Suppressor macrophage (primary cell): ENCODE data around the gene TMC6.
A peak's percentile ranks its signal among the peaks of the same experiment; 100 is the strongest.

Source experiments
- DNase-seq, 4 experiments: peaks; one replicate each; pipeline ENCODE4 v3.0.0-alpha.2; 2020 to 2022

TMC6 gene

DNA sequence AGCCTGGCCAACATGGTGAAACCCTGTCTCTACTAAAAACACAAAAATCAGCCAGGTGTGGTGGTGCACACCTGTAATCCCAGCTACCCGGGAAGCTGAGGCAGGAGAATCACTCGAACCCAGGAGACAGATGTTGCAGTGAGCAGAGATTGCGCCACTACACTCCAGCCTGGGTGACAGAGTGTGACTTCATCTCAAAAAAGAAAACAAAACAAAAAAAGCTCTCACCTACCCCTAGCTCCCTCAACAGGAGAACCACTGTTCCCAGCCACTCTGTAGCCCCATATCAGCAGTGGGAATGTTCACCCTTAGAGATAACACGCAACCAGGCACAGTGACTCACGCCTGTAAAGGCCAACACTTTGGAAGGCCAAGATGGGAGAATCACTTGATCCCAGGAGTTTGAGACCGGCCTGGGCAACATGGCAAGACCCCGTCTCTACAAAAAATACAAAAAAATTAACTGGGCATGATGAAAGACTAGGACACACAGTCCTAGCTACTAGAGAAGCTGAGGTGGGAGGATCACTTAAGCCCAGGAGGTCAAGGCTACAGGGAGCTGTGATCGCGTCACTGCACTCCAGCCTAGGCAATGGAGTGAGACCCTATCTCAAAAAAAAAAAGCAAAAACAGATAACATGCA lies 7.4 kb upstream of the TMC6 start:
- DNase-seq: no peak

DNA sequence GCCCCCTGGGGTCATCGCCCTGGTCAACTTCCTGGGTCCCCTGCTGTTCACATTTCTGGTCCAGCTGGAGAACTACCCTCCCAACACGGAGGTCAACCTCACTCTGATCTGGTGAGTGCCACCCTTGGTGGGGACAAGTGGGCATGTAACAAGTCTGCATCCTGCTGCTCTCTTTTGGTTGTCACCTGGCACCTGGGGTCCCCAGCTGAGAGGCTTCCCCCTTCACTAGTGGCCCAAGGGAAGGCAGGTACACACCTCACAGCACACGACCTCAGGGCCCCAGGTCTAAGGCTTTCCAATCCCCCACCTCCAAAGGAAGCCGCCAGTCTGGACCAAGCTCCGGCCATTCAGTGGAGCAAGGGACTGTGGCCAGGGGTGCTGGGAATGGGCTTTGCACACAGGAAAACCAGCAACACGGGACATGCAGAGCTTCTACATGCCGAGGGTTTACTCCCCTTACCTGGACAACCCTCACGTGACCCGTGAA lies 6.4 kb upstream of the TMC6 start:
- no peak for DNase-seq

DNA sequence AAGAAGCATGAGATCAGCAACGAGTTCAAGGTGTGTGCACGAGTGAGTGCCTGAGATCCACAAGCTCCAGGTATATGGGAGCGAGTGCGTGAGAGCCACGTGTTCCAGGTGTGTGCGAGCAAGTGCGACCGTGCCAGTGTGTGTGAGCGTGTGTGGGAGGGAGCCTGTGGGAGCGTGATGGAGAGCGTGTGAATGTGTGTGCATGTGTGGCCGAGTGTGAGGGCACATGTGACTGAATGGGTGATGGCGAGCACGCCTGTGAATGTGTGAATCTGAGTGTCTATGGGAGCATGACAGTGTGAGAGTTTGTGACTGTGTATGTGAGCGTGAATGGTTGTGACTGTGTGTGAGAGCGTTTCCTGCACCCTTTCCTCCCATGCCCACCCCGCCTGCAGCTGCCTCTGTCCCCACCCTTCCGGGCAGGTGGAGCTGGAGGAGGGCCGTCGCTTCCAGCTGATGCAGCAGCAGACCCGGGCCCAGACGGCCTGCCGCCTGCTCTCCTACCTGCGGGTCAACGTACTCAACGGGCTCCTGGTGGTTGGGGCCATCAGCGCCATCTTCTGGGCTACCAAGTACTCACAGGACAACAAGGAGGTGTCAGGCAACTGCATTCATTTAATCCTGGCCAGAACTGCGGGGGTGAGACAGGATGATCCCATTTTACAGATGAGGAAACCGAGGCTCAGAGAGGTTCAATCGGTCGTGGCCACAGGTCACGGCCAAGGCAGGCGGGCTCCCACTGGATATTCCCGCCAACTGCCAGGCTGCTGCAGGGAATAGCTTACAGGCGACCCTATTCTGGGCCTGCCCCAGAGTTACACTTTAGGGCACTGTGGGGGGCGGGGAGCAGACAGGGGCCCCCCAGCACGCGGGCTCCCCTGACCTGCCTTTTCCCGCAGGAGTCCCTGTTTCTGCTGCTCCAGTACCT lies 5.7 kb upstream of the TMC6 start:
- peak; percentile 58 to 77 (median 69) for DNase-seq

DNA sequence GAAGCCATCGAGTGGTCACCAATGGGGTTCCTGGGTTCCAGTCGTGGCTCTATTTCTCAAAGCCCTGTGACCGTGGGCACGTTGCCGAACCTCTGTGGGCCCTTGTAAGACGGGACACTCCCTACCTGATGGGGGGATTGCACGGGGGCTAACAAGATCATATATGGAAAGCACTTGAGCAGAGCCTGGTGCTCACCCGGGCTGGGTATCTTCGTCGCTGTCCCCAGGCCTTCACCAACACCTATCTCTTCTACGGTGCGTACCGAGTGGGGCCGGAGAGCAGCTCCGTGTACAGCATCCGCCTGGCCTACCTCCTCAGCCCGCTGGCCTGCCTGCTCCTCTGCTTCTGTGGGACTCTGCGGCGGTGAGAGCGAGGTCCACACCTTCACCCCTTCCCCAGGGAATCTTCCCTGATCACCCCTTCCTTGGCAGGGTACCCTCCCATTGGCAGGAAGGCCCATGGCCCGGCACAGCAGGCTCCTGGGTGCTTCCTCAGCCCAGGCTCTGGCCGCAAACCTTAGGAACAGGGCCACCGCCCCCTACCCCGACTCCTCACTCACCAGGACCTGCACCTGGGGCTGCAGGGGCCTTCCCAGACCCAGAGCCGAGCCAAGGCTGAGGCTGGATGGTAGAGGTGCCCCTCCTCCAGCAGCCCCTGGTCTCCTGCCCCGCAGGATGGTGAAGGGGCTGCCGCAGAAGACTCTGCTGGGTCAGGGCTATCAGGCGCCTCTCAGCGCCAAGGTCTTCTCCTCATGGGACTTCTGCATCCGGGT lies 4.8 kb upstream of the TMC6 start:
- no peak for DNase-seq

DNA sequence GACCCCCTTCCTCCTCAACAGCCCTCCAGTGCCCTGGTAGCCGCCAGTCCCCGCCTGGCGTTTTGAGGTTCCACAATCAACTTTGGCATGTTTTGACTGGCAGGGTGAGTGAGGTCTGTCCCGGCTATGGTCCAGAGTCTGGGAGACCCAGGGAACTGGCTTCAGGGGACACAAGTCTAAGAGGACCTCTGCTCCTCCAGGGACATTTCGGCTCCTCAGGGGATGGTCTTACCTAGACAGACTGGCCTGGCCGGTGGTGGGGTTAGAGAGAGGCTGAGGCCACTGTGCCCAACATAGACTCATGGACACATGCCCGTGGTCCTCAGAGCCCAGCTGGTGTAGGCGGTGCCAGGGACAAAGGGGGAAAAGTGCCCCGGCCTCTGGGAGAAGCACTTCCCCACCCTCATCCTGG lies 4.2 kb upstream of the TMC6 start:
- DNase-seq: no peak

DNA sequence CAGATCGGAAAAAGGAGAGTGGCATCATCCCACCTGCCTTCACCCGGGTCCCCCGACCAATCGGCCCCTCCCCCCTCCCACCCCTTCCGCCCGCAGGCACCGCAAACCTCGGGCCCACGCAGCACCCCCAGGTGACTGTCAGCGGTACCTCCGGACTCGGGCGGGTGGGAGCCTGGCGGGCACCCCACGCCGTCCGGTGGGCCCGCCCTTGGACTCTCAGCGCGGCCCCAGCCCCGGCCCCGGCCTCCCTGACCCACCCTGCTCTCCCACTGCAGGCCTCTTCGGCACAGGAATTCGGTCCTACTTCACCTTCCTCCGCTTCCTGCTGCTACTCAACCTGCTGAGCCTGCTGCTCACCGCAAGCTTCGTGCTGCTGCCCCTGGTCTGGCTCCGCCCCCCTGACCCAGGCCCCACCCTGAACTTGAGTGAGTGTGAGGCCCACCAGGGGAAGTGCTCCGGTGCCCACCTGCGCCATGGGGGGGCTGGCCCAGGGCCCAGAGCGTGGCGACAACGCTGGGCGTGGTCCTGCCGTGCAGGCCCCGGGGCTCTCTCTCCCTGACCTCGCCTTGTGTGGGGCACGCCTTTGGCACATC lies 3.6 kb upstream of the TMC6 start:
- peak in 1 of 4 experiments; percentile 46 for DNase-seq

DNA sequence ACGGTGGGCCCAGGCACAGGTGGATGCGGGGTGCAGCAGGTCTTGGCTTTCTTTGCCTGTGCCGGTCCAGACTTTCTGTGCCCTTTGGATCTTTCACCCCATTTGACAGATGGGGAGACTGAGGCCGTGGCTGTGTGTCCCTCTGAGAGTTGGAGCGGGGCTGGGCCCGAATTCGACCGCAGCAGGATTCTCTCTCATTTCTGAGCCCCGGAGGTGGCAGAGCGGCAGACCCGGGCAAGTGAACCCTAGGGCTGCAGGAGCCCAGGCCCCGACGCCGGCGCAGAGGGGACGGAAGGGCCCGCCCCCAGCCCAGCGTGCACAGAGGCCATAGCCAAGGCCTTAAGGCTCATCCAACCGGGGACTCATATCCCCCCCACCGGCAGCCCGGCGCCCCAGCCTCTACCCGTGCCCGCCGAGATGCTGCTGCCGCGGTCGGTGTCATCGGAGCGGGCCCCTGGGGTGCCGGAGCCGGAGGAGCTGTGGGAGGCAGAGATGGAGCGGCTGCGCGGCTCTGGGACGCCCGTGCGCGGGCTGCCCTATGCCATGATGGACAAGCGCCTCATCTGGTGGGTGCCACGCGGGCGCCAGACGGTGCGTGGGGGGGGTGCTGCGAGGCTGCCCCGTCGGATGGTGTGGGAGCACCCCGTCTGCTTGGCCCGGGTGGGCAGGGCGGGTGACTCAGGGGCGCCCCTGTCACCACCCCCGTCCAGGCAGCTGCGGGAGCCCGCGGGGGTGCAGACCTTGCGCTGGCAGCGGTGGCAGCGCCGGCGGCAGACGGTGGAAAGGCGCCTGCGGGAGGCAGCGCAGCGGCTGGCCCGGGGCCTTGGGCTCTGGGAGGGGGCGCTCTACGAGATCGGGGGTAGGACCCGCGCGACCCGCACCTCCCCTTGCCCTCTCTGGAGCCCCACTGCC lies 2.9 kb upstream of the TMC6 start:
- peak; percentile 44 to 78 (median 64) for DNase-seq

DNA sequence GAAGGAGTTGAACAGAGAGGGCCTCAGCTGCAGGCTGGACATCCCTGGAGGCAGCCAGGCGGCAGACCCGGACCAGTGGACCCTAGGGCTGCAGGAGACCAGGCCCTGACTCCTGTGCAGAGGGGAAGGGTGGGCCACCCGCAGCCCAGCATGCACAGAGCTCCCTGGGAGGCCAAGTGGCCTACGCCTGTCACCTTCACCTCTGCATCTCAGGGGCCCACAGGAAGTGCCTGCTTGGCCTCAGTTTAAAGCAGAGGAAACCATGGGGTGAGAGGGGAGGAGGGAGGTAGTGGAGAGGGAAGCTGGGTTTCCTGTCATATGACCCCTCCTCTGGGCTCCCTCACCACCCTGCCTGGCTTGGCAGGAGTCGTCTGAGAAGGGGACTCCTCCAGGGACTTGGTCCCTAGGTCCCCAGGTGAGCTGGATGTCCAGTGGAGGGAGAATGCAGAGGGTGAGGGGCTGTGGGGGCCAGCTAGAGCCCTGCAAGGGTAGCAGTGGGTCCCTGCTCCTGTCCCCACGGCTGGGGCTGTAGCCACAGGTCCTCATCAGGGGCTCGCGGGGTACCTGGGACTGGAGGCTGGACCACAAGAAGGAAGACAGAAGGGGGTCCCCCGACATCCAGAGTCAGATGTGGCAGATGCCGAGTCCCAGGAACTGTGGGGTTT lies 2.0 kb upstream of the TMC6 start, which contains the start of gene TMC8:
Gene TMC8, plus strand, starts transcription at position 335 of the 665 bp plus-strand sequence. CDS start 818 bp downstream, outside the sequence.
- peak; percentile 60 to 81 (median 75) for DNase-seq

DNA sequence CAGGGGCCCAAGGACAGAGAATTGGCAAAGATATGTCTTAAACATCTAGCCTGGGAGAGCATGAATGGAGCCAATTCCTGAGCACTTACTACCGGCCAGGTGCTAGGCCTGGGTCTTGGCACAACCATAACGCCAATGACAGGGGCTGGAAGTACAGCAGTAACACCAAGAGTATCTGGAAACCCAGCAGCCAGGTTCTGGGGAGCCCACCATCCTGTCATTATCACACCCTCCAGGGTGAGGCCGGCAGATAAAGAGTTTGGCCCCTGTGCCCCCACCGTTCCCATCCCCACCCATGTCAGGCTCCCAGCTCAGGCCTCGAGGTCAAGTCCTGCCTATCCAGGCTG lies 1.5 kb upstream of the TMC6 start:
- no peak for DNase-seq

DNA sequence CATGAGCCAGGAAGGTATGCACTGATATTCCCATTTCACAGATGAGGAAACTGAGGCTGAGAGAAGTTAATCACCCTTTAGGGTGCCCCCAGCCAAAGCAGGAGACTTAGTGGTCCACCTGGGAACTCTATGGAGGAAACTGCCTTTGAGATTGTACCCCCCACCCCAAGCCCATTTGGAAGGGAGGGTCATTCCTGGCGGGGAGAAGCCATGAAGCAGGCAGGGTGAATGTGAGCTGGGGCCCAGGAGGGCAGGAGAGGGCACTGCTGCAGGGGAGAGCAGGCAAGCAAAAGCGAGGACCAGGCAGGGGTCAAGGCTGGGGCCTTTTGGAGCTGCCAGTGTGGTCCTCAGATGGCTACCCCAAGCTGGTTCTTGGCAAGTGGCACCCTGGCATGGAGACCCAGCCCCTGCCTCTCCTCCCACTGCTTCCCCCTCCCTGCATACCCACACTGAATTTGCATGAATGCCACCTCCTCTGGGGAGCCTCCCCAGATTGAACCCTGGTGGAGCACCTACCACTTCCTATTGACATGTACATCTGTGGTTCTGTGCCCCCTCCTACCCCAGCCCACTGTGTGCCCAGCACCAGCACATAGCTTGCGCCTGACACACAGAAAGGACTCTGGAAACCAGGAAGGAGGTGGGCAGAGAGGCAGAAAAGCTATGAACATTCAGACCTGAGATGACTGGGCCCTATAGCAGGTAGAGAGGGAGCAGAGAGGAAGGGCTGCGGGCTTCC lies 965 bp upstream of the TMC6 start:
- DNase-seq: peak in 2 of 4 experiments; percentile 46 to 51

DNA sequence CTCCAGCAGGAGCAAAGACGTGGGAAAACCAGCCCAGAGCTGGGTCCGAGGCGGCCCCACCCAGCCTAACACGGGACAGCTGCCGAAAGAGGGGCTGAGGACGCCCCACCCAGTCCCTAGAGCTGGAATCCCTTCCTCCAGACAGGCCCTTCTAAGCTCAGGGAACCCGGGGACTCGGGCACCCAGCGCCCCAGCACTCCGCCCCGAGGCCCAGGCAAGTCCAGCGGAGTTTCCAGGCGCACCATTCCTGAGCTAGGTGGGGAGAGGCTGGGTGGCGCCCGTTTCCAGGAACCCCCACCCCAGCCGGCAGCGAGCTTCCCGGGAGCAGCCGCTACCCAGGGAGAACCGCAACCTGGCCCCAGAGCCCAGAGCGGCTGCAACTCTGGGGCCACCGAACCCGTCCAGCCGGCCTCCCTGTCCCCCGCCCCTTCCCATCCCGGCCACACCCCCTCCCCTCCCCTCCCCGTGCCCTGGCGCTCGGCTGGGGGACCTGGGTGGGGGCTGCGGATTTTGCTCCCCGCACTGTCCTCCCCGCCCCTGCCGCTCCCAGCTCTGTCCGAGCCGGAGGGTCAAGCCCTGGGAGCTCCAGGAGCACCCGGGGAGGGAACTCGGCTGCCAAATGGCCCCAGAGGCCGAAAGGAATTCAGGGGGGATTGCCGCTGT lies 536 bp downstream of the TMC6 start:
- DNase-seq: peak in 3 of 4 experiments; percentile 37 to 67 (median 60)

DNA sequence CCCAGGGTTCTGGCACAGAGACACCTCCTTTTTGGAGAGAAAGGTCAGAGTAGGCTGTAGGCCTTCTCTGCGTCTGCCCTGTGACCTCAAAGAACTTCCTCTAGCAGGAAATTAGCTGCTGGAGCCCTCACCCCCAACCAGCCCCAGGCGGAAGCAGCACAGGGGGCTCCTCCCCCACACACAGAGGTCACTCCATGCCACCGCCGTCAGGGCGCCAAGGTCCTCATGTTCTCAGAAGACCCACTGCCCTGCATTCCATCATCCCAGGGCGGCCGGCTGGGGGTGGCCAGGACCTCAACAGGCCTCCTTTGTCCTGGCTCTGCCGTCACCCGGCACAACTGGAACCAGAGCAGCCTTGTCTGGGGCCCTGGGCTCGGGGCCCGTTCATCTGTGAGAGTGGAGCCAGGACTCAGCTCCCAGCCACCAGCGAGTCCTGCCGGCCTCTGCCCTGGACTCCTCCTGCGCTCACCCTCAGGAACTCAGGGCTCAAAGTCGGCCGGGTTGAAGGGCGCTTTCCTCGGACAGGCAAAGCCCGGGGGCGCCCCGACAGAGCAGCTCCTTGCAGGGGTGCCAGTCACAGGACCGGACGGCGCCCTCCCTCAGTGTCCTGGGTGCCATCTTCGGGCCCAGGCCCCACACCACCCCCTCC lies 1.2 kb downstream of the TMC6 start:
- peak; percentile 94 to 97 (median 95) for DNase-seq

DNA sequence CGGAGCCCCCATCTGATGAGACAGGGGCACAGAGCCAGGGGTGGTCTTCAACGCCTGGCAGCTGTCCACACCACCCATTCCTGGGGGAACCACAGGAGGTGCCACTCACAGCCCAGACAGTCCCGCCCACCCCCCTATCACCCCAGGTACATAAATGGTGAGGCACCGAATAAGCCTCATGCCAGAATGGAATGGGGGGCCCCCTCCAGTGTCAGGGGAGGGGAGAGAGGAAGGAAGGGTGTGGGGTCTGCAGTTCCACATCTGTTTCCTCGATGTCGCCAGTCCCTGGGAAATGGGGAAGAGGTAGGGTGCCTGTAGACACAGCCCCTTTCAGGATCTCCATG lies 1.7 kb downstream of the TMC6 start:
- no peak for DNase-seq

DNA sequence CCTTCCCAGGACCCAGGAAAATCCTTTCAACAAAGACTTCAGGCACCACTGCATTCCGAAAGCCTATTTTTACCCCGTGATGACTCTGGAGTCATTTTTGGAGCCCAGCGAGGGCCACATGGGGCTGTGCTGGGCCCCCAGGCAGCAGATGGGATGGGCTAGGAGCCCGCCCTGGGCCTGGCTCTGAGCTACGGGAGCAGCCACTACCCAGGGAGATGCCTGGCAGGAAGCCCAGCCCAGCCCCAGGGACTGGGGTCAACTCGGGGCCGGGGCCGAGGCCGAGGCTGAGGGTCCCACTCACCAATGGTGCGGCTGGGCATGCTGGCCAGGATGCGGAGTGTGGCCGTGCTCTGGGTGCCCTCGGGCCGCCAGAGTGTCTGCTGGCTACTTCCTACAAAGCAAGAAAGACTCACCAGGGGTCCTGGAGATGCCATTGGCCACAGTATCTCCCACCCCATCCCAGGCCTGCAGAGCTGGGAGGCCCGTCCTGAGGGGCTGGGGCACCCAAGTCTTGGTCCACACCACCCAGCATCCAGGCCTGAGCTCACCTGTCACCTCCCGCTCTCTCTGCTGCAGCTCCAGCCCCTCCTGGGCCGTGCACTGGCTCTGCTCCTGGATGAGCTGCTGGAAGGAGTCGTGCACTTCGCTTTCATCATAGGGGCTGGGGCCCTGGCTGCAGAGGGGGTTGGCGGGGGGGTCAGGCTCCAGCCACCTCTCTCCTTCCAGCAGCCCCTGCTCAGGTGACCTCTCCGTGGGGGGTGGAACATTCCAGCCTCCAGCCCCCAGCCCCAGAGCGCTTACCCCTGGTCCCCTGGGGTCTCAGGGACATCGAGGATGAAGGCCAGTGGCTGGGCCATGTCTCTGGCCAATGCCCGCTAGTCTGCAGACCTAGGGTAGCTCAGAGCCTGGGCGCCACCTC lies 2.3 kb downstream of the TMC6 start:
- DNase-seq: no peak

DNA sequence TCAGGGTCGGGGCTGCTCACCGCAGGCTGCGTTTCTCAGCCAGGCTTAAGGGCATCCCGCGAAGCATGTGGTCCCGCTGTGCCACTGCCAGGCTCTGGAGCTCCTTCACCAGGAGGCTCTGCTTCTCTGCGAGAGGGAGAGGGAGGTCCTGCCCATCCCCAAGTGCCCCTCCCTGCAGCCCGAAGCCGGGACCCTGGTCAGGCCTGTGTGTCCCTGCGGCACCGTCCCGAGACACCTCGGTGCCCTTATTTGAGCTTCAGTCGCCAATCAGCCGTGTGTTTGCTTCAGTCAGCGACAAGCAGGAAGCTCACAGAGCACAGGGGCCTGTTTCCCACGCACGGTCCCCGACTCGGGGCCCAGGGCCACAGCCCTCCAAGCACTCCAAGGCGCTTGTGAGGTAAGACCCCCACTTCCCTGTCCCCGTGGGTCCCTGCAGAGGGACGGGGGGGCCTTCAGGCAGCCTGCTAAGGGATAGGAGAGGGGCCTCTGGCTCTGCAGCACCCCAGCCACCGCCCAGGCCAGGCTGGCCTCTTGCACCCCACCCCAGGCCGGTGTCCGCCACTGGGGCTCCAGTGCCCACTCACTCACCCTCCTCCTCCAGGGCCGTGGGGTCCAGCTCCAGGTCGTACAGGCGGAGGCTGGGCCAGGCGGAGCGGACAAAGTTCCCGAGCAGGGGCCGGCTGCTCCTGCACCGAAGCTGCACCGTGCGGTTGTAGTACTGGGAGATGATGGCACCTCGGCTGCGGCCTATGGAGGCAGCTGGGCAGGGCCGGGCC lies 3.2 kb downstream of the TMC6 start:
- DNase-seq: peak in 3 of 4 experiments; percentile 9 to 58 (median 34)

DNA sequence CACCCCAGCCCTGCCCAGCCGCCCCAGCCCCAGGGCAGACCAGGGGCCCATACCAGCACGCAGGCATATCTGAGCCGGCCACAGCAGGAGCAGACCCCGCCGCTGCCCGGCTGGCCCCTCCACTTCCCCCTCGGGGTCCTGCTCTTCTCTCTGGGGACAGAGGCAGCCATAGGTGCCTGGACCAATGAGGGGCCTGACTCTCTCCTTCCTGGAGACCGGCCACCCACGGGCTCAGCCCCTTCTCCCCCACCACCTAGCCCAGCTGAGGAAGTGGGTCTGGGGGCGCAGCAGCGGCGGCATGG lies 3.8 kb downstream of the TMC6 start:
- no peak for DNase-seq
